Dendritic cell treated with granulocyte-macrophage colony-stimulating factor and Interleukin-4, amounts not matched to agents 40 ng/mL and 50 ng/mL, for 4 days (primary cell): ENCODE data around the gene ZNF253.
"Not testable (repeated sequence)": the region's sequence is repeated elsewhere in the genome, so short reads cannot be mapped to it uniquely, and the experiment has no call there.

ENCODE experiments used
- H3K27ac Mint-ChIP-seq: one replicate; pipeline ENCODE4 v1.8.0; 2022; ENCODE audit warnings: mild to moderate bottlenecking, mixed read lengths
- H3K27me3 Mint-ChIP-seq: one replicate; pipeline ENCODE4 v1.8.0; 2022; ENCODE audit warnings: mild to moderate bottlenecking, mixed read lengths
- H3K36me3 Mint-ChIP-seq: one replicate; pipeline ENCODE4 v1.8.0; 2022; ENCODE audit warnings: low read depth, mixed read lengths
- H3K4me1 Mint-ChIP-seq: one replicate; pipeline ENCODE4 v1.8.0; 2022; ENCODE audit warnings: low read depth, mixed read lengths
- H3K4me3 Mint-ChIP-seq: one replicate; pipeline ENCODE4 v1.8.0; 2022; ENCODE audit warnings: mild to moderate bottlenecking, moderate library complexity, mixed read lengths
- H3K9me3 Mint-ChIP-seq: one replicate; pipeline ENCODE4 v1.8.0; 2022; ENCODE audit warnings: mixed read lengths
- intact Hi-C: fragments of 100-400 bp; cut with micrococcal nuclease; formaldehyde crosslinking; loops from one replicate; pipeline ENCODE4 v1.15.0; 2022

Gene ZNF253

DNA sequence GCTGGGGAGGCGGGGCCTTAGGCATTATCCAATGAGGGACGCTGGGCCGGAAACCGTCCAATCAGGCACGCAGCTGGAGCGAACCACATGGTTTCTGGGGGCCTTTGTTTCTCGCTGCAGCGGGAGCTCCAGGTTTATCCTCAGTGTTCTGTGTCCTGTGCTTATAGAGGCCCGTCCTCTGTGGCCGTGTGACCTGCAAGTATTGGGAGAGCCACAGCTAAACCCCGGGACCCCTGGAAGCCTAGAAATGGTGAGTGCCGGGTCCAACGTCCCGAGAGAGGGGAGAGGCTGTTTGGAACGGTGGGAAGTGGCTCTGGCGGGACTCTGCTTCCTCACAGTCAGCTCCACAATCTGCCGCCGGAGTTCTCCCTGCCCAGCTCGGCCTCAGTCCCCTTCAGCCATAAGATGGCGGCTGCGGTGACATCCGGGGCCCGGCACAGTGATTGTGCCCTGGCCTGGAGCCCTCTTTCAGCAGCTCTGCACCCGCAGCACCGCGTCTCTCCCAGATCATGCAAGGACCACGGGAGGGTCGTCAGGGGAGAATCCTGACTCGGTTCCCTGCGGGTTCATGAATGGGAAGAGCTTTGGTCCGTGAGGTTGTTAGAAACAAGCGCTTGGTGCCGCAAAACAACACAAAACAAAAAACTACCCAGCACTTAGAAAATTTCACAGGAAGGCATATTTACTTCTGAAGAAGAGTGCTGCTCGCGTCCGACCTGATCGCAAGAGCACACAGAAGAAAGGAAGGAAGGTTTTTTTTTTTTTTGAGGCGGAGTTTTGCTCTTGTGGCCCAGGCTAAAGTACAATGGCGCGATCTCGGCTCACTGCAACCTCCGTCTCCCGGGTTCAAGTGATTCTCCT is at the start of gene ZNF253:
Gene ZNF253, plus strand, starts transcription at position 133 of the 861 bp plus-strand sequence. Its CDS starts 115 bp downstream, at position 248.
- peaks cover 45% of the 10 kb centered on the region for H3K36me3 Mint-ChIP-seq
- H3K27ac Mint-ChIP-seq, result peak within 1 kb of the TSS; percentile 99
- peaks cover 11% of the 10 kb centered on the region for H3K4me1 Mint-ChIP-seq
- H3K9me3 Mint-ChIP-seq, result peaks cover 49% of the 10 kb centered on the region
- no peaks in the 10 kb centered on the region for H3K27me3 Mint-ChIP-seq
- intact Hi-C loops, result loop anchor here (1.0 to 5.0 kb wide), 3 partner anchors 34 to 204 kb away; partner anchors contain the start of genes ATP13A1, ZNF506 and ZNF93
- H3K4me3 Mint-ChIP-seq, result peak within 1 kb of the TSS; percentile 85

DNA sequence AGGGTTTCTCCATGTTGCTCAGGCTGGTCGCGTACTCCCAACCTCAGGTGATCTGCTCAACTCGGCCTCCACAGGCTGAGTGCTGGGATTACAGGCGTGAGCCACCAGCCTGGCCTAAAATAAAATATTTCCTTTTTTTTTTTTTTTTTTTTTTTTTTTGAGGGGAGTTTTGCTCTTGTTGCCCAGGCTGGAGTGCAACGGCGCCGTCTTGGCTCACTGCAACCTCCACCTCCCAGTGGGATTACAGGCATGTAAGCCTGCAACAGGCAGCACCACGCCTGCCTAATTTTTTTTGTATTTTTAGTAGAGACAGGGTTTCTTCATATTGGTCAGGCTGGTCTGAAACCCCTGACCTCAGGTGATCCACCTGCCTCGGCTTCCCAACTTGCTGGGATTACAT is 49.0 kb upstream of the ZNF253 start:
- intact Hi-C loops, result loop anchor here (10.0 kb wide), 1 partner anchor 102 kb away; no protein-coding TSS in a partner anchor
- H3K27me3 Mint-ChIP-seq, result no peaks in the 10 kb centered on the region
- H3K9me3 Mint-ChIP-seq, result peaks cover 88% of the 10 kb centered on the region
- H3K4me1 Mint-ChIP-seq, result peaks cover 8% of the 10 kb centered on the region
- no peak overlapping the region for H3K27ac Mint-ChIP-seq
- H3K4me3 Mint-ChIP-seq, result no peak overlapping the region
- H3K36me3 Mint-ChIP-seq, result peaks cover 97% of the 10 kb centered on the region

DNA sequence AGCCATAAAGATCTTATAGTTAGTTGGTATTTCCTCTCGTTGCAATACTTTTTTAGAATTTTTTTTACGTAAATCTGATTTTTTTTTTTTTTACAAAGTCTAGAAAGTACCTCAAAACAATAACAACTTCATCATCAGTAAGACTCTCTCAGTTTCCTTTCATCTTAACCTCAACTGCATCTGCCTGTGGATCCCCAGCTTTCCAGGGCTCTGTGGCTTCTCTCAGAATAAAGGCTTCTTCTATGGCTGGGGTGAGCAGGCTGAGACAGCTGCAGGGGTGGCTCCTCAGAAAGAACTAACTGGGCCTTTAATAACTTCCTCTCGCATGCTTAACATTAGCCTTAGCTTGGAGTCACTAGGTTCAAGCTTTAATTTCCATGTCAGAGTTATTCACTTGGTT is 48.3 kb upstream of the ZNF253 start:
- Mint-ChIP-seq H3K9me3 (peaks cover 82% of the 10 kb centered on the region), H3K27ac (no peak overlapping the region)

DNA sequence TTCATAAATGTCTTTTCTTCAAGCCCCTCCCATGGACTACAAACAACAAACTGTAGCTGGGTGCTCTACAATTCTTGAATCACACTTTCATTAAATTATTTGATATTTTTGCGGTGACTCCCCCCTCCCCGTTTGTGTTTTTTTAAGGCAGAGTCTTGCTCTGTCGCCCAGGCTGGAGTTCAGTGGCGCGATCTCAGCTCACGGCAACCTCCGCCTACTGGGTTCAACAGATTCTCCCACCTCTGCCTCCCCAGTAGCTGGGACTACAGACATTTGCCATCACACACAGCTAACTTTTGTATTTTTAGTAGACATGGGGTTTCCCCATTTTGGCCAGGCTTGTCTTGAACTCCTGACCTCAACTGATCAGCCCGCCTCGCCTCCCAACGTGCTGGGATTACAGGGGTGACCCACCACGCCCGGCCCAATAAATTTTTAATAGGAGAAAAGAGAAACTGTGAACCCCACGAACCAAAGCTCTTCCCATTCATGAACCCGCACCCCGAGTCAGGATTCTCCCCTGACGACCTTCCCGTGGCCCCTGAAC is 44.8 kb upstream of the ZNF253 start:
- Mint-ChIP-seq H3K4me3 (peak overlapping the region; percentile 97), H3K36me3 (peaks cover 59% of the 10 kb centered on the region), H3K27ac (peak overlapping the region; percentile 98), H3K4me1 (peaks cover 8% of the 10 kb centered on the region), H3K9me3 (peaks cover 74% of the 10 kb centered on the region), H3K27me3 (no peaks in the 10 kb centered on the region)
- intact Hi-C loops, result loop anchor here (5.0 kb wide), 2 partner anchors 46 to 159 kb away; partner anchors contain the start of genes ATP13A1 and ZNF253

More for the DNA sequence above, 48.3 kb upstream of the ZNF253 start:
- Mint-ChIP-seq H3K4me1 (peaks cover 8% of the 10 kb centered on the region), H3K27me3 (no peaks in the 10 kb centered on the region), H3K4me3 (no peak overlapping the region), H3K36me3 (peaks cover 90% of the 10 kb centered on the region)
- intact Hi-C loops, result loop anchor here (10.0 kb wide), 1 partner anchor 103 kb away; no protein-coding TSS in a partner anchor

DNA sequence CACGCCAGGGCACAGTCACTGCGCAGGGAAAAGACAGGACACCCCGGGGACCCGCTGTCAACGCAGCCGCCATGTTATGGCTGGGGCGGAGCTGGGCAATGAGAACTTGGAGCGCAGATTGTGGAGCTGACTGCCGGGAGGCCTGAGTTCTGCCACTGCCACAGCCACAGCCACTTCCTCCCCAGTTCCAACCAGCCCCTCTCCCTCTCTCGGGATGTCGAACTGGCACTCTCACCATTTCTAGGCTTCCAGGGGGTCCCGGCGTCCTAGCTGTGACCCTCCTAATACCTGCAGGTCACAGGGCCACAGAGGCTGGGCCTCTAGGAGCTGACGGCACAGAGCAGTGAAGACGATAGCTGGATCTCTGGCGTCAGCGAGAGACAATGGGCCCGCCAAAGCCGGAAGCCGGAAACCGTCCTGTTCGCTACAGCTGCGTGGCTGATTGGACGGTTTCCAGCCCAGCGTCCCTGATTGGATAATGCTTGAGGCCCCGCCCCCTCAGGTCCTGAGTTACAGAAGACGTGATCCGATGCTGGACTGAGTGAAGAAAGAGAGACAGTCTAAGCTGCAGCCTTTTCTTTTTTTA is 44.2 kb upstream of the ZNF253 start, which contains the start of gene ZNF506:
Gene ZNF506, minus strand, starts transcription at position 385 of the 586 bp plus-strand sequence. Its CDS starts 147 bp downstream, at position 238.
- Mint-ChIP-seq H3K36me3 (peaks cover 53% of the 10 kb centered on the region), H3K27ac (peak within 1 kb of the TSS; percentile 98), H3K9me3 (peaks cover 74% of the 10 kb centered on the region), H3K4me1 (peaks cover 8% of the 10 kb centered on the region), H3K4me3 (peak within 1 kb of the TSS; percentile 97), H3K27me3 (no peaks in the 10 kb centered on the region)
- intact Hi-C loops, result loop anchor here (5.0 kb wide), 2 partner anchors 46 to 159 kb away; partner anchors contain the start of genes ATP13A1 and ZNF253

DNA sequence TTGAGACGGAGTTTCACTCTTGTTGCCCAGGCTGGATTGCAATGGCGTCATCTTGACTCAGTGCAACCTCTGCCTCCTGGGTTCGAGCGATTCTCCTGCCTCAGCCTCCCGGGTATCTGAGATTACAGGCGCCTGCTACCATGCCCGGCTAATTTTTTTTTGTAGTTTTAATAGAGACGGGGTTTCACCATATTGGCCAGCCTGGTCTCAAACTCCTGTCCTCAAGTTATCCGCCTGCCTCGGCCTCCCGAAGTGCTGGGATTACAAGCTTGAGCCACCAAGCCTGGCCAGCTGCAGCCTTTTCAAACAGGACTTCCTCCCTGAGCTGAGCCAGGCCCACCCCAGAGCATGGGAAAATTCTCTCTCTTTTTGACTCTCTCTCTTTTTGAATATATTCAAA is 43.7 kb upstream of the ZNF253 start:
- peaks cover 48% of the 10 kb centered on the region for H3K36me3 Mint-ChIP-seq
- intact Hi-C loops, result loop anchor here (5.0 kb wide), 2 partner anchors 45 to 160 kb away; partner anchors contain the start of genes ATP13A1 and ZNF253
- H3K4me1 Mint-ChIP-seq, H3K27me3 Mint-ChIP-seq: not testable (repeated sequence)
- H3K4me3 Mint-ChIP-seq, result peak overlapping the region; percentile 76
- H3K27ac Mint-ChIP-seq, result peak overlapping the region; percentile 98
- peaks cover 74% of the 10 kb centered on the region for H3K9me3 Mint-ChIP-seq

DNA sequence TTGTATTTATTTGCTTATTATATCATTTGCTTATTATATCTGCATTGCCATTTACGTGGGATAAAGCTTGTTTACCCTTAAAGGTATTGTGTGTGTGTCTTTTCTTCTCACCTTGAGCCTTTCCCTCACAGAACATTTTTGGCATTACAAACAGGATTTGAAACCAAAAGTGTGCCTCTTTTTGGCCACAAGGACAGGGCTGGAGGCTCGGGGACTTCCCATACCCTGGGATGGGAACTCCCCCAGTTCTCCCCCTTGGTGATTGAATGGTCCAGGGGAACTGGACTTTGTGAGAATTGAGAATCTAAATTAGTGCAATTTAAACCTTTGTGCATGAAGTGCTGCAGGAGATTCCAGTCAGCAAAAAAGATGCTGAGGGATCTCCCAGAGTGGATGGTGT is 41.8 kb upstream of the ZNF253 start:
- H3K4me3 Mint-ChIP-seq, result no peak overlapping the region
- H3K9me3 Mint-ChIP-seq, result peaks cover 79% of the 10 kb centered on the region
- intact Hi-C loops, result loop anchor here (5.0 kb wide), 2 partner anchors 43 to 162 kb away; partner anchors contain the start of genes ATP13A1 and ZNF253
- no peak overlapping the region for H3K27ac Mint-ChIP-seq
- H3K4me1 Mint-ChIP-seq, result peaks cover 8% of the 10 kb centered on the region
- H3K27me3 Mint-ChIP-seq, result no peaks in the 10 kb centered on the region
- peaks cover 28% of the 10 kb centered on the region for H3K36me3 Mint-ChIP-seq

DNA sequence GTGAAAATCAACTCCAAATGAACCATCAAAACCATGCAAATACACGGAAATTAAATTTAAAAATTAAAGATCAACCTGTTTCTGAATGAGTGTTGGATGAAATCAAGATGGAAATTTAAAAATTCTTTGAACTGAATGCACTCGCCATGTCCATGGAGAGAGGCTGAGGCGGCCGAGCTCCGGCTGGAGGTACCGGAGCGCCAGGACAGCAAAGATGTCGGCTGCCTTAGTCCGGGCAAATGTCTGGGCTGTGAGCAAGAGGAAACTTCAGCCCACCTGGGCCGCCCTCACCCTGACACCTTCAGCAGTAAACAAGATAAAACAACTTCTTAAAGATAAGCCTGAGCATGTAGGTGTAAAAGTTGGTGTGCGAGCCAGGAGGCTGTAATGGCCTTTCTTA is 38.8 kb upstream of the ZNF253 start:
- intact Hi-C loops, result no loop called here
- Mint-ChIP-seq H3K9me3 (peaks cover 85% of the 10 kb centered on the region), H3K27me3 (no peaks in the 10 kb centered on the region), H3K4me1 (no peaks in the 10 kb centered on the region), H3K4me3 (no peak overlapping the region), H3K36me3 (no peaks in the 10 kb centered on the region), H3K27ac (no peak overlapping the region)

DNA sequence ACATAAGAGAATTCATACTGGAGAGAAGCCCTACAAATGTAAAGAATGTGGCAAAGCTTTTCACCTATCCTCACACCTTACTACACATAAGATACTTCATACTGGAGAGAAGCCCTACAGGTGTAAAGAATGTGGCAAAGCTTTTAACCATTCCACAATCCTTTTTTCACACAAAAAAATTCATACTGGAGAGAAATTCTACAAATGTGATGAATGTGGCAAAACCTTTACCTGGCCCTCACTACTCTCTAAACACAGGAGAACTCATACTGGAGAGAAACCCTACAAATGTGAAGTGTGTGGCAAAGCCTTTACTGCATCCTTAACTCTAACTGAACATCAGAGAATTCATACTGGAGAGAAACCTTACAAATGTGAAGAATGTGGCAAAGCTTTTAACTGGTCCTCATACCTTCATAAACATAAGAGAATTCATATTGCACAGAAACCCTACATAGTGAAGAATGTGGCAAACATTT is 30.1 kb upstream of the ZNF253 start:
- H3K9me3 Mint-ChIP-seq, result peaks cover 56% of the 10 kb centered on the region
- intact Hi-C loops, result no loop called here

DNA sequence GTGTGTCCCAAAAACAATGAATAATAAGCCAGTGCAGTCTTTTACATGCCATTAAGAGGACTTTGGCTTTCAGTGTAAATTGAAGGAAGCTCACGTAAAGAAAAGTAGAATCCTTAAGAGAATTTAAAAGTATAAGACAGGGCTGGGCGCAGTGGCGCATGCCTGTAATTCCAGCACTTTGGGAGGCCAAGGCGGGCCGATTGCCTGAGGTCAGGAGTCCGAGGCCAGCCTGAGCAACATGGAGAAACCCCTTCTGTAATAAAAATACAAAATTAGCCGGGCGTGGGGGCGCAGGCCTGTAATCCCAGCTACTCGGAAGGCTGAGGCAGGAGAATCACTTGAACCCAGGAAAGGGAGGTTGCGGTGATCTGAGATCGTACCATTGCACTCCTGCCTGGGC is 17.9 kb upstream of the ZNF253 start:
- Mint-ChIP-seq H3K36me3 (no peaks in the 10 kb centered on the region), H3K27ac (no peak overlapping the region), H3K27me3 (no peaks in the 10 kb centered on the region), H3K4me3 (no peak overlapping the region), H3K9me3 (peaks cover 56% of the 10 kb centered on the region), H3K4me1 (no peaks in the 10 kb centered on the region)
- intact Hi-C loops, result no loop called here

More for the DNA sequence above, 30.1 kb upstream of the ZNF253 start:
- no peaks in the 10 kb centered on the region for H3K4me1 Mint-ChIP-seq
- H3K27me3 Mint-ChIP-seq, result no peaks in the 10 kb centered on the region
- no peaks in the 10 kb centered on the region for H3K36me3 Mint-ChIP-seq
- H3K27ac Mint-ChIP-seq, result no peak overlapping the region
- no peak overlapping the region for H3K4me3 Mint-ChIP-seq

DNA sequence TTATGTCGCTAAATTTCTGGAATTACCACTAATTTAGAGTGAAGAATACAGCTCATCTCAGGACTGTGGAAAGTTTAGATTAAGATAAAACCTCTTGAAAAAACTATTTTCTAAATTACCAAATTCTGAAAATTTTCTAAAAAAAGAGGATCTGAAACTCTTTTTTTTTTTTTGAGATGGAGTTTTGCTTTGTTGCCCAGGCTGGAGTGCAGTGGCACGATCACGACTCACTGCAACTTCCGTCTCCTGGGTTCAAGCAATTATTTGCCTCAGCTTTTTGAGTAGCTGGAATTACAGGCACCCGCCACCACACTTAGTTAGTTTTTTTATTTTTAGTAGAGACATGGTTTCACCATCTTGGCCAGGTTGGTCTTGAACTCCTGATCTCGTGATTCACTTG is 16.6 kb upstream of the ZNF253 start:
- no peak overlapping the region for H3K27ac Mint-ChIP-seq
- H3K4me1 Mint-ChIP-seq, result no peaks in the 10 kb centered on the region
- peaks cover 45% of the 10 kb centered on the region for H3K9me3 Mint-ChIP-seq
- no peaks in the 10 kb centered on the region for H3K36me3 Mint-ChIP-seq
- no peaks in the 10 kb centered on the region for H3K27me3 Mint-ChIP-seq
- H3K4me3 Mint-ChIP-seq, result no peak overlapping the region
- intact Hi-C loops, result no loop called here

DNA sequence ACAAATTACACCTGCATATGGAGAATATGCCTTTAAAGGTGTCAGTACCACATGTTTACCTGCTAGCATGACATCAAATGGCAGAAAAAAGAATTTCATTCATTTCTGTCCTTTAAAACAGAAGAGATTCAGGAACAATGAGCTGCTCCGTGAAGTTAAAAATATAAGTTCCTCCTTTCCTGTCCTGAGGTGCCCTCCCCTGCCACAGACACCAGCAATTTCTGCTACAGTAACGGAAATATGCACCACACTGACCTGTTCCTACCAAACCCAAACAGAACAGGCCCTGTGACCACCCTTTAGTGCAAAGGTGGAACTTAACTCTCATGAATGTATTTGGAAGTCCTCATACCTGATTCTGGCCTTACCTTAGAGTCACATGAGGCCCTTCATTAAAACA is 13.9 kb upstream of the ZNF253 start:
- H3K27me3 Mint-ChIP-seq, H3K4me1 Mint-ChIP-seq, H3K36me3 Mint-ChIP-seq, H3K27ac Mint-ChIP-seq, intact Hi-C loops, H3K4me3 Mint-ChIP-seq: not testable (repeated sequence)
- H3K9me3 Mint-ChIP-seq, result peaks cover 54% of the 10 kb centered on the region

DNA sequence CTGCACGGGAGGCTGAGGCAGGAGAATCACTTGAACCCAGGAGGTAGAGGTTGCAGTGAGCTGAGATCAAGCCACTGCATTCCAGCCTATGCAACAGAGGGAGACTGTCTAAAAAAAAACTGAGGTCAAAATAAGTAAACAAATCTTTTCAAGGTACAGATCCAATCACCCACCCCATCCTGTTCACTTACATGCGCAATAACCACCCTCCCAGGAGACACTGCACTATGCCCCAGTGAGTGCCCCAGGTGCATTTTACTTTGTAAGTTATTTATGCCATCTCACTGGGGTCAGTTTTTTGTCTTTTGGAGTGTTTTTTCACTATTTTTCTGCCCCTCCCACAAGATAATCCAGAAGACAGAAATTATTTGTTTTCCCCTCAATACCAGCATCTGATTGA is 6.9 kb upstream of the ZNF253 start:
- peaks cover 7% of the 10 kb centered on the region for H3K4me1 Mint-ChIP-seq
- peaks cover 10% of the 10 kb centered on the region for H3K36me3 Mint-ChIP-seq
- intact Hi-C loops, result no loop called here
- H3K9me3 Mint-ChIP-seq, result peaks cover 82% of the 10 kb centered on the region
- no peak overlapping the region for H3K4me3 Mint-ChIP-seq
- no peak overlapping the region for H3K27ac Mint-ChIP-seq
- peaks cover 9% of the 10 kb centered on the region for H3K27me3 Mint-ChIP-seq
